ENCODE results near the gene RPL21.

Gene RPL21

DNA sequence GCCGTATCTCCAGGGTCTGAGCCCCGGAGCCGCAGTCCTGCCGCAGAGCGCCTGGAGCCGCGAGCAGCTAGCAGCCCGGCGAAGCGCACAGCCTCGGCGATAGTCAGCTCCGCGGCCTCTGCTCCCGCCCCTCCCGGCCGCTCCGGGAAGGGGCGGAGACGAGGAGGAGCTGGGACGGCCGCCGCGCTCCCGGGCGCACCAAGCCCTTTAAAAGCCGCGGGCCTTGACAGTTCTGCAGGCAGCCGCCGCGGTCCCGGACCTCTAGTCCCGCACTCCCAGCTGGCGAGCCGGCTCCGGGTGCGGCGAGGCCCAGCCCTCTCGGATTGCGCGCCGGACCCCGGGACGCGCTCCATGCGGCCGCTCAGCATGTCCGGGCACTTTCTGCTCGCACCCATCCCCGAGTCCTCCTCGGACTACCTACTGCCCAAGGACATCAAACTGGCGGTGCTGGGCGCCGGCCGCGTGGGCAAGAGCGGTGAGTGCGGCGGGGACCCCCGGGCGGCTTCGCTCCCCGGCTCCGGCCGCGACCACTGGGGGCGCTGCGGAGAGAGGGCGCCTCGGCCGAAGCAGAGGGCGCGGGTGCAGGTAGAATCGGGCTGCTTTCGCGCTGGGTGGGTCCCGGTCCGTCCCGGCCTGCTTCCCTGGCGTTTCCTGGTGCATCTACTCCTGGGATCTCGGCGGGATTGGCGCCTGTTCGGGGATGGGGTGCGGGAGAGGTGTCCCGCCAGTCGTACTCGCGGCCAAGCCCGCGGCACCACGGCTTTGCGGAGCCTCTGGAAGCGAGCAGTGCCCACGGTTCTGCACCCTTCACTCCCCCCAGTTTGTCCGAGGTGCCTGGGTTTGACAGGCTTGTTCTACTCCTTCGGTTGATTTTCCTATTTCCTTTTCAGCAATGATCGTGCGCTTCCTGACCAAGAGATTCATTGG, 19.5 kb downstream of the RPL21 start, which contains the start of gene RASL11A (continued):
- TF ChIP-seq ZNF785 (tag by site-specific recombination; IDR thresholded peaks at IDR 0.05) (no peak), ZNF544 (tag by site-specific recombination; IDR thresholded peaks at IDR 0.05) (no peak), ZNF157 (tag by site-specific recombination; IDR thresholded peaks at IDR 0.05) (no peak), ZNF19 (tag by site-specific recombination; IDR thresholded peaks at IDR 0.05; ENCODE audit: low read depth) (no peak), SP3 (tag by site-specific recombination; IDR thresholded peaks at IDR 0.05) (peak; percentile 74), ZNF654 (tag by site-specific recombination; IDR thresholded peaks at IDR 0.05; ENCODE audit: low read depth) (no peak), ZNF777 (tag by site-specific recombination; IDR thresholded peaks at IDR 0.05; ENCODE audit: borderline replicate concordance) (0 out of 2 replicates have a peak, but pooled peaks have one; percentile 37), ZNF48 (tag by site-specific recombination; IDR thresholded peaks at IDR 0.05) (no peak), REPIN1 (tag by site-specific recombination; IDR thresholded peaks at IDR 0.05; ENCODE audit: low read depth) (no peak), KLF8 (tag by site-specific recombination; IDR thresholded peaks at IDR 0.05) (peak; percentile 66; the same call in 1 of the 2 replicates), MZF1 (tag by site-specific recombination; IDR thresholded peaks at IDR 0.05; ENCODE audit: borderline replicate concordance) (peak; percentile 45; the same call in 1 of the 2 replicates), ZNF350 (tag by site-specific recombination; IDR thresholded peaks at IDR 0.05) (no peak), GLIS1 (tag by site-specific recombination; IDR thresholded peaks at IDR 0.05) (peak; percentile 82), ZNF768 (tag by site-specific recombination; IDR thresholded peaks at IDR 0.05) (no peak), FEZF1 (tag by site-specific recombination; IDR thresholded peaks at IDR 0.05) (no peak), SALL2 (tag by site-specific recombination; IDR thresholded peaks at IDR 0.05; ENCODE audit: borderline replicate concordance) (no peak), KLF7 (tag by site-specific recombination; IDR thresholded peaks at IDR 0.05; ENCODE audit: borderline replicate concordance) (0 out of 2 replicates have a peak, but pooled peaks have one; percentile 33), TCF7L2 (IDR thresholded peaks at IDR 0.05; ENCODE audit: borderline replicate concordance, low read depth, low read length) (no peak)
- TF ChIP-seq, protein P1, sequence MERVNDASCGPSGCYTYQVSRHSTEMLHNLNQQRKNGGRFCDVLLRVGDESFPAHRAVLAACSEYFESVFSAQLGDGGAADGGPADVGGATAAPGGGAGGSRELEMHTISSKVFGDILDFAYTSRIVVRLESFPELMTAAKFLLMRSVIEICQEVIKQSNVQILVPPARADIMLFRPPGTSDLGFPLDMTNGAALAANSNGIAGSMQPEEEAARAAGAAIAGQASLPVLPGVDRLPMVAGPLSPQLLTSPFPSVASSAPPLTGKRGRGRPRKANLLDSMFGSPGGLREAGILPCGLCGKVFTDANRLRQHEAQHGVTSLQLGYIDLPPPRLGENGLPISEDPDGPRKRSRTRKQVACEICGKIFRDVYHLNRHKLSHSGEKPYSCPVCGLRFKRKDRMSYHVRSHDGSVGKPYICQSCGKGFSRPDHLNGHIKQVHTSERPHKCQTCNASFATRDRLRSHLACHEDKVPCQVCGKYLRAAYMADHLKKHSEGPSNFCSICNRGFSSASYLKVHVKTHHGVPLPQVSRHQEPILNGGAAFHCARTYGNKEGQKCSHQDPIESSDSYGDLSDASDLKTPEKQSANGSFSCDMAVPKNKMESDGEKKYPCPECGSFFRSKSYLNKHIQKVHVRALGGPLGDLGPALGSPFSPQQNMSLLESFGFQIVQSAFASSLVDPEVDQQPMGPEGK (tag by site-specific recombination; IDR thresholded peaks at IDR 0.05), result peak; percentile 72
- TF ChIP-seq, protein P2, sequence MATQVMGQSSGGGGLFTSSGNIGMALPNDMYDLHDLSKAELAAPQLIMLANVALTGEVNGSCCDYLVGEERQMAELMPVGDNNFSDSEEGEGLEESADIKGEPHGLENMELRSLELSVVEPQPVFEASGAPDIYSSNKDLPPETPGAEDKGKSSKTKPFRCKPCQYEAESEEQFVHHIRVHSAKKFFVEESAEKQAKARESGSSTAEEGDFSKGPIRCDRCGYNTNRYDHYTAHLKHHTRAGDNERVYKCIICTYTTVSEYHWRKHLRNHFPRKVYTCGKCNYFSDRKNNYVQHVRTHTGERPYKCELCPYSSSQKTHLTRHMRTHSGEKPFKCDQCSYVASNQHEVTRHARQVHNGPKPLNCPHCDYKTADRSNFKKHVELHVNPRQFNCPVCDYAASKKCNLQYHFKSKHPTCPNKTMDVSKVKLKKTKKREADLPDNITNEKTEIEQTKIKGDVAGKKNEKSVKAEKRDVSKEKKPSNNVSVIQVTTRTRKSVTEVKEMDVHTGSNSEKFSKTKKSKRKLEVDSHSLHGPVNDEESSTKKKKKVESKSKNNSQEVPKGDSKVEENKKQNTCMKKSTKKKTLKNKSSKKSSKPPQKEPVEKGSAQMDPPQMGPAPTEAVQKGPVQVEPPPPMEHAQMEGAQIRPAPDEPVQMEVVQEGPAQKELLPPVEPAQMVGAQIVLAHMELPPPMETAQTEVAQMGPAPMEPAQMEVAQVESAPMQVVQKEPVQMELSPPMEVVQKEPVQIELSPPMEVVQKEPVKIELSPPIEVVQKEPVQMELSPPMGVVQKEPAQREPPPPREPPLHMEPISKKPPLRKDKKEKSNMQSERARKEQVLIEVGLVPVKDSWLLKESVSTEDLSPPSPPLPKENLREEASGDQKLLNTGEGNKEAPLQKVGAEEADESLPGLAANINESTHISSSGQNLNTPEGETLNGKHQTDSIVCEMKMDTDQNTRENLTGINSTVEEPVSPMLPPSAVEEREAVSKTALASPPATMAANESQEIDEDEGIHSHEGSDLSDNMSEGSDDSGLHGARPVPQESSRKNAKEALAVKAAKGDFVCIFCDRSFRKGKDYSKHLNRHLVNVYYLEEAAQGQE (tag by site-specific recombination; IDR thresholded peaks at IDR 0.05), result 0 out of 2 replicates have a peak, but pooled peaks have one; percentile 38
- TF ChIP-seq, protein P3, sequence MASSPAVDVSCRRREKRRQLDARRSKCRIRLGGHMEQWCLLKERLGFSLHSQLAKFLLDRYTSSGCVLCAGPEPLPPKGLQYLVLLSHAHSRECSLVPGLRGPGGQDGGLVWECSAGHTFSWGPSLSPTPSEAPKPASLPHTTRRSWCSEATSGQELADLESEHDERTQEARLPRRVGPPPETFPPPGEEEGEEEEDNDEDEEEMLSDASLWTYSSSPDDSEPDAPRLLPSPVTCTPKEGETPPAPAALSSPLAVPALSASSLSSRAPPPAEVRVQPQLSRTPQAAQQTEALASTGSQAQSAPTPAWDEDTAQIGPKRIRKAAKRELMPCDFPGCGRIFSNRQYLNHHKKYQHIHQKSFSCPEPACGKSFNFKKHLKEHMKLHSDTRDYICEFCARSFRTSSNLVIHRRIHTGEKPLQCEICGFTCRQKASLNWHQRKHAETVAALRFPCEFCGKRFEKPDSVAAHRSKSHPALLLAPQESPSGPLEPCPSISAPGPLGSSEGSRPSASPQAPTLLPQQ (tag by site-specific recombination; IDR thresholded peaks at IDR 0.05), result peak; percentile 97
- TF ChIP-seq, protein P4, sequence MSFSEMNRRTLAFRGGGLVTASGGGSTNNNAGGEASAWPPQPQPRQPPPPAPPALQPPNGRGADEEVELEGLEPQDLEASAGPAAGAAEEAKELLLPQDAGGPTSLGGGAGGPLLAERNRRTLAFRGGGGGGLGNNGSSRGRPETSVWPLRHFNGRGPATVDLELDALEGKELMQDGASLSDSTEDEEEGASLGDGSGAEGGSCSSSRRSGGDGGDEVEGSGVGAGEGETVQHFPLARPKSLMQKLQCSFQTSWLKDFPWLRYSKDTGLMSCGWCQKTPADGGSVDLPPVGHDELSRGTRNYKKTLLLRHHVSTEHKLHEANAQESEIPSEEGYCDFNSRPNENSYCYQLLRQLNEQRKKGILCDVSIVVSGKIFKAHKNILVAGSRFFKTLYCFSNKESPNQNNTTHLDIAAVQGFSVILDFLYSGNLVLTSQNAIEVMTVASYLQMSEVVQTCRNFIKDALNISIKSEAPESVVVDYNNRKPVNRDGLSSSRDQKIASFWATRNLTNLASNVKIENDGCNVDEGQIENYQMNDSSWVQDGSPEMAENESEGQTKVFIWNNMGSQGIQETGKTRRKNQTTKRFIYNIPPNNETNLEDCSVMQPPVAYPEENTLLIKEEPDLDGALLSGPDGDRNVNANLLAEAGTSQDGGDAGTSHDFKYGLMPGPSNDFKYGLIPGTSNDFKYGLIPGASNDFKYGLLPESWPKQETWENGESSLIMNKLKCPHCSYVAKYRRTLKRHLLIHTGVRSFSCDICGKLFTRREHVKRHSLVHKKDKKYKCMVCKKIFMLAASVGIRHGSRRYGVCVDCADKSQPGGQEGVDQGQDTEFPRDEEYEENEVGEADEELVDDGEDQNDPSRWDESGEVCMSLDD (tag by site-specific recombination; IDR thresholded peaks at IDR 0.05), result peak; percentile 52; the same call in 1 of the 2 replicates
- TF ChIP-seq, protein P5, sequence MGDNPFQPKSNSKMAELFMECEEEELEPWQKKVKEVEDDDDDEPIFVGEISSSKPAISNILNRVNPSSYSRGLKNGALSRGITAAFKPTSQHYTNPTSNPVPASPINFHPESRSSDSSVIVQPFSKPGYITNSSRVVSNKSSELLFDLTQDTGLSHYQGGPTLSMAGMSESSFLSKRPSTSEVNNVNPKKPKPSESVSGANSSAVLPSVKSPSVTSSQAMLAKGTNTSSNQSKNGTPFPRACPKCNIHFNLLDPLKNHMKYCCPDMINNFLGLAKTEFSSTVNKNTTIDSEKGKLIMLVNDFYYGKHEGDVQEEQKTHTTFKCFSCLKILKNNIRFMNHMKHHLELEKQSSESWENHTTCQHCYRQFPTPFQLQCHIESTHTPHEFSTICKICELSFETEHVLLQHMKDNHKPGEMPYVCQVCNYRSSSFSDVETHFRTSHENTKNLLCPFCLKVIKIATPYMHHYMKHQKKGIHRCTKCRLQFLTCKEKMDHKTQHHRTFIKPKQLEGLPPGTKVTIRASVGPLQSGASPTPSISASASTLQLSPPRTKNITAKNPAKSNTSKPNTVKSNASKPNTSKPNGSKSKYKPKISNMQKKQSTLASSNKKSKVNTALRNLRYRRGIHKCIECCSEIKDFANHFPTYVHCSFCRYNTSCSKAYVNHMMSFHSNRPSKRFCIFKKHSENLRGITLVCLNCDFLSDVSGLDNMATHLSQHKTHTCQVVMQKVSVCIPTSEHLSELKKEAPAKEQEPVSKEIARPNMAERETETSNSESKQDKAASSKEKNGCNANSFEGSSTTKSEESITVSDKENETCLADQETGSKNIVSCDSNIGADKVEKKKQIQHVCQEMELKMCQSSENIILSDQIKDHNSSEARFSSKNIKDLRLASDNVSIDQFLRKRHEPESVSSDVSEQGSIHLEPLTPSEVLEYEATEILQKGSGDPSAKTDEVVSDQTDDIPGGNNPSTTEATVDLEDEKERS (tag by site-specific recombination; IDR thresholded peaks at IDR 0.05), result no peak
- TF ChIP-seq, protein P6, sequence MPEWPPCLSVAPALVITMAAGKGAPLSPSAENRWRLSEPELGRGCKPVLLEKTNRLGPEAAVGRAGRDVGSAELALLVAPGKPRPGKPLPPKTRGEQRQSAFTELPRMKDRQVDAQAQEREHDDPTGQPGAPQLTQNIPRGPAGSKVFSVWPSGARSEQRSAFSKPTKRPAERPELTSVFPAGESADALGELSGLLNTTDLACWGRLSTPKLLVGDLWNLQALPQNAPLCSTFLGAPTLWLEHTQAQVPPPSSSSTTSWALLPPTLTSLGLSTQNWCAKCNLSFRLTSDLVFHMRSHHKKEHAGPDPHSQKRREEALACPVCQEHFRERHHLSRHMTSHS (tag by site-specific recombination; IDR thresholded peaks at IDR 0.05), result no peak
